ENCODE measurements around the gene GHR.

The GHR gene

DNA sequence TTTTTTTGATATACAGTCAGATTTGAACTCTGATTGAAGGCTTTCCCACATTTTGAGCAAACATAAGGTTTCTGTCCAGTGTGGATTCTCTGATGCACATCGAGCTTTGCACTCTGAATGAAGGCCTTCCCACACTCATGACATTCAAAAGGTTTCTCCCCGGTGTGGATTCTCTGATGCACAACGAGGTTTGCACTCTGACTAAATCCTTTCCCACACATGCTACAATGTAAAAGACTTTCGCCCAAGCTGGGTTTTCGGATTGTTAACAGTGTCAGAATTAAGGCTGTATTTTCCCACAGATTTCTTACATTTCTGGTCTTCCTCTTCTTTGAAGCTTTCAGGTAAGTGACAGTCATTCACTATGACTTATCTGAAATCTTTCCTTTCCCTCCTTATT is 44.3 kb downstream of the GHR start:
- no peak for DNase-seq

- no peak for DNase-seq
Measured at GRCh38 chr5:42467981-42468524, 44.8 kb downstream of the GHR start.

- DNase-seq, result no peak
Measured at GRCh38 chr5:42483472-42484154, 60.4 kb downstream of the GHR start.

- no peak for DNase-seq
Measured at GRCh38 chr5:42487077-42487476, 63.8 kb downstream of the GHR start.

DNA sequence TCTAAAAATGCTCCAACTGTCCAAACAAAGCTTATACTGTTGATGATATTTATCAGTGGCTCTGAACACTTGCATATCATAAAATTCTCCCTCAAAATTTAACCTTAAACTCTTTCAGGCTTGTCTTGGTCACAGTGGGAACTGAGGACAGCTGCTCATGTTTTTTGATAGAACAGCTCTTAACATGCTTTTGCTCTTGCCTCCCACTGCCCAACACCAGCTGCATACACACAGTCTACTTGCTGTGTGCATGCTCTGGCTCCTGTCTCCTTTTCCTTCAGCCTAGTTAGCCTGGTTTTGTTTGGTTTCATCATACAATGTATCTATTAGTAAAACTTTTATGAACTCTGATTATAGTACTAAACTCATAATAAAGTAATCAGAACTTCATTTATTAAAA is 64.6 kb downstream of the GHR start:
- DNase-seq, result no peak

- DNase-seq, result no peak
Measured at GRCh38 chr5:42490831-42491230, 67.6 kb downstream of the GHR start.

DNA sequence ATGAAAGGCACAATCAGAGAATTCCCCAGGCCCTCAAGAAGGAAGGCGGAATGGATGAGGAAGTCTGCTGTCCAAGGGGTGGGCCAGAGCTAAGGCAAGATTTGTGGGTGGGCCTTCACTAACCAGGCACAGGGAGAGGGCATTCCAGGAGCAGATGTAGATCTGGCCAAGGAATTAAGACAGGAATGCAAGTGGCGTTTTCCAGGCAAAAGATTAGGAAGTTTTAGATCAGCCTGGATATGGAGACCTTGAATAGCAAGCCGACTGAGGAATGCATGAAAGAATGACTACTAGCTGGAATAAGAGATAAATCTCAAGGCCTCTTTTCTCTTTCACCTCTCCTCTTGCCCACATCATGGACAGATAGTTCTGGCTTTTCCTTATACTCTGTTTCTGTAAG is 68.5 kb downstream of the GHR start:
- no peak for DNase-seq

GRCh38 chr5:42492974-42493373 is 69.7 kb downstream of the GHR start:
- no peak for DNase-seq

DNA sequence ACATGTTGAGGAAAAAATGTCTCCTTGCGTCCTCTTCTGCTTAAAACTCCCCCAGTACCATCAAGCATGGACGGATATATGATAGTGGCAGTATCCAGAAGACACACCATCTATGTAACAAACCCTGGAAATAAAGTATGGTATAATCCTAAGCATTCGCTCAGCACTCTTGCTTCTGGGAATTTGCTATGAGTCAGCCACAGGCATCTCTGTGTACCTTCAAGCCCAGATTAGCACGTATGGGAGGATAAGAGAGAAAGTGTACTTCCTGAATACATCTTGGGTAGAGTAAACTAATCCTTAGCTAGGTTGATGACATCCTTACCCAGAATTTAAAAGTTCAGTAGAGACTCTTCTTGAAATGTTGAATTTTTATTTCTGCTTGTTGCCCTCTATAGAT is 71.2 kb downstream of the GHR start:
- no peak for DNase-seq

GRCh38 chr5:42495914-42496313 is 72.7 kb downstream of the GHR start:
- DNase-seq, result no peak

DNA sequence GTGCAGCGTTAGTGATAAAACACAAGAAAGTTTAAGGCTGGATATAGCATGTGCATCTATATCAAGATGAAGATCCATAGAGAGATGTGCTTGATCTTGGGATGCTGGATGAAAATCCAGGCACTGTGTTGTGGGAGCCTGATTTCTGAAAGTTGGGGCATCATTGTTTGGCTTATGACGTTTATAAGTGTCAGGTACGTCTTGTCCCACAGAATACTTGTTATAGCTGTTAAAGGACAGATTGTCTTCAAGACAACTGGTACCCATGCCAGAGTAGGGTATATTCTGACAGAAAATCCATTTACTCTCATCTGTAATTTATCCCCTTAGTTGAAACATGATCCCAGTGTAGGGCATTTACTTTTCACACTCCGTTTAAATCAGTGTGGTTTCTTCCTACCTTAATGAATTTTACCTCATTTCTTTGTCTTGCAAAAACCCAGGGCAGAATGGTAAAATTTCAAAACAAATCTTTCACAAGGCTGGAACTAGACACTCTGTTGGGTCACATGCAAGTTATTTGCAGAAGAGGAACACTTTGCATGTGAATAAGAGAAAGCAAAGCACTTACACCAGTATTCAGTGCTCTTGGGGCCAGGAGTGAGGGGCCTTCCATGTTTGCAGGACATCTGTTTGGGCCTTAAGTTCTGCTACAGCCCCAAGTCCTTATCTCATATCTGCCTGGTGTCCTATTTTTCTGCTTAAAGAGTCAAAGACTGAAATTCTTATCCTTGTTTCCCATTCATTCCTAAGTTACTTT is 73.3 kb downstream of the GHR start:
- DNase-seq, result no peak

DNA sequence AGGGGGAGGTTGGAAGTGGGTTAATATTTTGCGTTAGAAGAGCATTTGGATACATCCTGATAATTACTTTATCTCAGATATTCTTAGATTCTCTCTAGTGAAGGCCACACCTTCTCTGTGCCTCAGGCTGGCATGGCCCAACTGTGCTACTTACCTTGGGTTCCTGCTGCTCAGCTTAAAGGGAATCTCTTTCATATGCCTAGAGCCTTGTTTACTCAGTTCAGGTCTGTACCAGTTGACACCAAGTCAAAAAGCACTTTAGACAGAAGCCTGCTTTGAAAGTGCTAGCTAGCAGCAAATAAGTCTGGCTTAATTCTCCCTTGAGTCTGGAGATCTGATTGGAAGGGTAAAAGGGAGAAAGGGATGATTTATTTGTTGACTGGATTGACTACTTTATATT is 74.8 kb downstream of the GHR start:
- DNase-seq, result no peak

- no peak for DNase-seq
Measured at GRCh38 chr5:42499016-42499415, 75.8 kb downstream of the GHR start.

DNA sequence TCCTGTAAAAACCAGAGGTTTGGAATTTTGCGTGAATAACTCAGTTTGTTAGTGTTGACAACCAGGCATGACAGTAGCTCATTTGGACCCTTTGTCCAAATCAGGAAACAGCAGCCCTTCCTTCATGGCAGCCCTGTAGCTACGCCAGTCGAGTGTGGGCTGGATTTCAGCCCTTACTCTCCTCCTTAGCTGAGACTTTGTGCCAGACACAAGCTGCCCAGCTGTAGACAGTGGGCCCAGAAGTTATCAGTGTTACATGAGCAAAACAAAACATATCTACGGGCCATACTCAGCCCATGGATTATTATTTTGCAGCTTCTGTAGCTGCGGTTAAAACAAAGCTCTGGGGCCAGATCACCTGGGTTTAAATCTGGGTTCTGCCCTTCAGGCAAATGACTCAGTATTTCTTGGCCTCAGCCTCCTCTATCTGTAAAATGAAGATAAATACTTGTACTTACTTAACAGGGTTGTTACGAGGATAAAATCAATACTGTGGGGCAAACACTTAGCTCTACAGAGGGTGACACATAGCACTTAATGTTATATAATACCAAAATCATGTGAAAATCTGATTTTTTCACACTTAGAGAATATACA is 76.9 kb downstream of the GHR start:
- DNase-seq, result no peak

DNA sequence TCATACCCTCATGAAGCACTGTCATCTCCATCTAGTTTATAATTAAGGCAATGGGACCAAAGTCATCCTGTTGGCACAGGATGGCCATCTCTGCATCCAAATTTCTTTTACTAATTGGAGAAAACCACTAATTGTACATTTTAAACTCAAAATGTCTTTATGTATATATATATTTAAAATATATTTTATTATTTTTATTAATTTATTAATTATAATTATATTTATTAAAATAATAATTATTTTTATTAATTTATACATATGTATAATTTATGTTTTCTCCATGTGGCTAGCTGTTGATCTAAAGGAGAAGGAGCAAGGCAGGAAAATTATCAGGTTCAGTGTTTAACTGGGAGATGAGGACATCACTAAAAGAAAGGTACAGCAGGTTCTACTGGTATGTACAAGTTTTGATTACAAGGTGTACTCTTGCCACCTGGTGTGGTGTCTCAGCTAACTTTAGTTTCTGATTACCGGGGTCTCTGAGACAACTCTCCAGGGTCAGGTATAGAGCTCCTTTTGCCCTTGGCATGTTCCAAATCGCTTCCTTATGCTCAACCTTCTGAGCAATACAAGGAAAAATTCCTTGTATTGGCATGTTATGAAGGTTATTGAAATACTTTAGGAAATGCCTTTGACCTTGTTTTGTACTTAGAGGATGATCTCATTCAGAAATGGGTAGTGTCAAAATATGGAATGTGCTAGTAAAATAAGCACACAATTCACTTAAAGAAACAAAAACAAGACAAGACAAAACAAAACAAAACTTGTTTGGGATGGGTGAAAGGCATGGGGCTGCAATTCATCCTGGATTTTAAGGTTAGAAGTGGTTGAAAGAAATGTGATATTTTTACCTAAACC is 79.6 kb downstream of the GHR start:
- no peak for DNase-seq

- DNase-seq, result no peak
Measured at GRCh38 chr5:42506662-42507061, 83.4 kb downstream of the GHR start.

DNA sequence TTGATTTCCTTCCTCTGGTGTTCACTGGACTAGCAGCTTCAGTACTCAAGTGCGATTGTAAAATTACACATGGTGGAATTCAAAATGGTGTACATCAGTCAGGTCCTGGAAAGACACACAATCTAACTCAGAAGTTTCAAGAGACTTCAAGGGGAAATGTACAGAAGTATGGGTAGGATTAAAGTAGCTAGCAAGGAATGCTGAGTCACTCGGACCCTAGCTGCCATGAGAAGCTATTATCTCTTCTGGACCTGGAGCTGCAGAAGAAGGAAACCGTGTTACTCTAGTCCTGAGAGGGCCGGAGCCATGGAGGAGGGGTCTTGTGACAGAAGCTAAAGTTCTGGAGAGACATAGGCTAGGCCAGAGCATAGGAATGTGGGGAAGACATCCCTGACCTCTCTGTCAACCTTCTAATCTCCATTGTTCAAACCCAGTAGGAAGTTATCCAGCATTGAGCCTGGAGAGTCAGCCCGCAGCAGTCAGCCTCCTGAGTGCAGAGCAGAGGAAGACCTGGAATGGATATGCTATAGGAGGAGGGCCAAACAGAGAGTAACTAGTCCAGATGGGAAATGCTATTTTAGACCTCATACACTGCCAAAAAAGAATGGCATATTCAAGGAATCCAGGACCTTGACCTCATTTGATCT is 84.3 kb downstream of the GHR start:
- DNase-seq, result no peak

DNA sequence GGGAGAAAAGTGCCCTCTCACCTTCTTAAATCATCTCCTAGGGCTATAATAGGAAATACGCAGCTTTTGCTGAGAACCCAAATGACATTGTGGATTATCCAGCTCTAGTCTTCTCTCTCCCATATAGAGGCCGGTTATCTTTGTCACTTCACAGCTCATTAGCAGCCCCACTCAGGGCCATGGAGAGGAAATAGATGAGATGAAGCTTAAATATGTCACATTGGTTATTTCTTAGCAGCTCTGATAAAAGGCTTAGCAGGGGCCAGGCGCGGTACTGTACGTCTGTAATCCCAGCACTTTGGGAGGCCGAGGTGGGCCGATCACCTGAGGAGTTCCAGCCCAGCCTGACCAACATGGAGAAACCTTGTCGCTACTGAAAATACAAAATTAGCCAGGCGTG is 90.0 kb downstream of the GHR start:
- no peak for DNase-seq

- no peak for DNase-seq
Measured at GRCh38 chr5:42514754-42515153, 91.5 kb downstream of the GHR start.

GRCh38 chr5:42515504-42515903 is 92.3 kb downstream of the GHR start:
- no peak for DNase-seq

DNA sequence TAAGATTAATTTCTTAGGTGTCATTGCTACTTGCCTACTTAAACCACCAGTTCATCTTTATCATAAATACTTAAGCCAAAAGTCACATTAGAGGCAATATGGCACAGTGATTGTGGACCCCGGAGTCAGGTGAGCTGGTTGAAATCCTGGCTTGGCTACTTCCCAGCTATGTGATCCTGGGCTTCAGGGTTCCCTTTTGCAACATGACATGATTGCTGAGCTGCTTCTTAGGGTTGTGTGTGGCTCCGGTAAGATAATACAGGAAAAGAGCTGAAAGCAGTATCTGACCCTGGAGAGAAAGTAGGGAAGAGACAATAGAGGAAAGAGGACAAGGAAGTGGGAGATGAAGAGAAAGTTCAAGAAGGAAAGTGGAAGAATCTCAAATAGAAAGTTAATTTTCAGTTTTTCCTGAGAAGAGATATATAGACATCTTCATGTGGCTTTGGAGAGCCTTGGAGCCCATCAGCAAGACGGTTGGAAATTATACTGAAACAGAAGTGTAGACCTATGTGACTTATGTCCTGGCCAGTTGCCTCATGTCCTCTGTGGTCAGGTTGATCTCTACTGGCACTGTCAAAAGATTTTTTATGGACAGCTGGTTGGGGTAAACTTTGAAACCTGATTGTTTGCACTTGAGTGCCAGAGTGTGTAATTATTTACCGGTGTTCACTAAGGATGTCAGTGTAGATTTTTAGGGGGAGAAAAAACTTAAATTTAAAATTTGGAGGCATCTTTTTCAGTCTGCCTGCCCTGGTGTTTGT is 93.2 kb downstream of the GHR start:
- DNase-seq, result no peak

- DNase-seq, result no peak
Measured at GRCh38 chr5:42517164-42517563, 93.9 kb downstream of the GHR start.

All from activated gamma-delta T cell treated with Interleukin-2 at 50 U/mL for 16 hours (primary cell).